C4-2B (cell line): ENCODE measurements around the gene RNLS.

ENCODE experiments used
- ZFX ChIP-seq: fragments of 450-650 bp; IDR thresholded peaks from 2 replicates; pipeline ENCODE4 v1.6.1; 2017
- TF ChIP-seq, protein P1 (sequence below): fragments of 450-650 bp; conservative IDR thresholded peaks from 2 replicates; pipeline ENCODE4 v1.5.1; 2017; ENCODE audit warnings: mild to moderate bottlenecking

DNA sequence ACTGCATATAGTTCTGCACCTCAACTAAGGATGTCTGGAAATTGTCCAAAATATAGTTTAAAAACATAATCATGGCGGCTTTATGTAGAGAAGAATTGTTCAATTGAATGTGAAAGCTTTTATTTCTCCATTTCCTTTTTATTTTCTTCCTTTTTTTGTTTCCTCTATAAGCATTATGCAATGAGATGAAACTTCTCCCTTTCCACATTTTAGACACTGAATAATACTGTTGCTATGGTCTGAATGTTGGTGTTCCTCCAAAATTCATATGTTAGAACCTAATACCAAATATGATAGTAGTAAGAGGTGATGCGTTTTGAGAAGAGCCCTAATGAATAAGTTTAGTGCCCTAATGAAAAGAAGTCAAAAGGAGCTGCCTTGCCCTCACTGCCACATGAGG, 175.0 kb downstream of the RNLS start:
- TF ChIP-seq, protein P1, sequence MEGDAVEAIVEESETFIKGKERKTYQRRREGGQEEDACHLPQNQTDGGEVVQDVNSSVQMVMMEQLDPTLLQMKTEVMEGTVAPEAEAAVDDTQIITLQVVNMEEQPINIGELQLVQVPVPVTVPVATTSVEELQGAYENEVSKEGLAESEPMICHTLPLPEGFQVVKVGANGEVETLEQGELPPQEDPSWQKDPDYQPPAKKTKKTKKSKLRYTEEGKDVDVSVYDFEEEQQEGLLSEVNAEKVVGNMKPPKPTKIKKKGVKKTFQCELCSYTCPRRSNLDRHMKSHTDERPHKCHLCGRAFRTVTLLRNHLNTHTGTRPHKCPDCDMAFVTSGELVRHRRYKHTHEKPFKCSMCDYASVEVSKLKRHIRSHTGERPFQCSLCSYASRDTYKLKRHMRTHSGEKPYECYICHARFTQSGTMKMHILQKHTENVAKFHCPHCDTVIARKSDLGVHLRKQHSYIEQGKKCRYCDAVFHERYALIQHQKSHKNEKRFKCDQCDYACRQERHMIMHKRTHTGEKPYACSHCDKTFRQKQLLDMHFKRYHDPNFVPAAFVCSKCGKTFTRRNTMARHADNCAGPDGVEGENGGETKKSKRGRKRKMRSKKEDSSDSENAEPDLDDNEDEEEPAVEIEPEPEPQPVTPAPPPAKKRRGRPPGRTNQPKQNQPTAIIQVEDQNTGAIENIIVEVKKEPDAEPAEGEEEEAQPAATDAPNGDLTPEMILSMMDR, result no peak
- no peak for TF ChIP-seq ZFX
